Sigmoid colon (tissue), 7 donors: ENCODE results near the gene KNG1. TPM values are rescaled to one million over a fixed set of nuclear protein-coding genes. Genes with fewer than 3 reads are reported as not detected.

ENCODE experiments used
- DNase-seq: peaks from one replicate; pipeline ENCODE4 v3.0.0-alpha.2; 2019
- H3K27ac ChIP-seq, 4 donors: fragments of 200-600 bp; sonication (generic); one replicate each; pipeline ENCODE4 v1.5.1; 2016 to 2019; ENCODE audit warnings: mild to moderate bottlenecking in 1 of 4
- H3K27me3 ChIP-seq, 3 donors: fragments of 200-600 bp; sonication (generic); one replicate each; pipeline ENCODE4 v1.5.1; 2019; ENCODE audit warnings: mild to moderate bottlenecking in 1 of 3
- H3K36me3 ChIP-seq, 4 donors: fragments of 200-600 bp; sonication (generic); one replicate each; pipeline ENCODE4 v1.5.1; 2016 to 2019
- H3K4me1 ChIP-seq, 4 donors: fragments of 200-600 bp; sonication (generic); one replicate each; pipeline ENCODE4 v1.5.1; 2017 to 2019
- H3K4me3 ChIP-seq, 4 donors: fragments of 200-600 bp; sonication (generic); one replicate each; pipeline ENCODE4 v1.5.1; 2017 to 2019; ENCODE audit warnings: mild to moderate bottlenecking in 2 of 4, moderate library complexity in 1 of 4
- H3K9me3 ChIP-seq, 4 donors: fragments of 200-600 bp in 3 of 4; sonication (generic) in 3 of 4; one replicate each; pipeline versions ENCODE4 v1.5.1 to v1.6.1; 2013 to 2019
- CTCF ChIP-seq, 4 experiments: fragments of 450-650 bp in 3 of 4; fragments of 200-600 bp in 1 of 4; IDR thresholded peaks; one replicate each; pipeline ENCODE4 v1.5.1; 2016 to 2019; ENCODE audit warnings: antibody characterized with exemption in 4 of 4, mild to moderate bottlenecking in 3 of 4, moderate library complexity in 2 of 4
- EP300 ChIP-seq, 4 donors: sonication (generic); formaldehyde crosslinking; IDR thresholded peaks; one replicate each; pipeline ENCODE4 v1.6.1; 2017; ENCODE audit warnings: antibody characterized with exemption in 4 of 4
- POLR2A ChIP-seq, 2 donors: fragments of 450-650 bp; IDR thresholded peaks; one replicate each; pipeline ENCODE4 v1.6.1; 2016; ENCODE audit warnings: antibody characterized with exemption in 2 of 2, mild to moderate bottlenecking in 2 of 2, moderate library complexity in 2 of 2
- POLR2AphosphoS5 ChIP-seq, 4 donors: sonication (generic); formaldehyde crosslinking; IDR thresholded peaks; one replicate each; pipeline ENCODE4 v1.6.1; 2017; ENCODE audit warnings: antibody characterized with exemption in 4 of 4
- WGBS, 2 donors: extraction: QIAGEN DNeasy Blood & Tissue Kit; methylation state at CpG; one replicate each; pipeline ENCODE4 v1.1.7; 2013; 5-methylcytosine and 5-hydroxymethylcytosine counted together
- intact Hi-C: fragments of 100-400 bp; cut with DNase I; formaldehyde crosslinking; loops from one replicate; pipeline ENCODE4 v1.15.1; 2023
- polyA plus RNA-seq, 3 donors: library from polyadenylated mRNA; stranded (reverse); fragments of 200-250 nt; gene quantifications; one replicate each; pipeline ENCODE4 v1.2.3, GENCODE V29; 2013
- total RNA-seq, 4 donors: library from RNA; depleted of rRNA; stranded (reverse); fragments of >200 nt; gene quantifications; one replicate each; pipeline ENCODE4 v1.1.0, GENCODE V29; 2016
- donor health status: healthy with polysubstance abuse.
- donor health status: Bipolar disorder and iron deficiency.
- donor health status: healthy.

KNG1 gene
- total and polyA plus RNA-seq, 7 donors = 0.35 to 1.2 TPM; not detected in 5

GRCh38 chr3:186787642-186788481, 70.7 kb downstream of the KNG1 start:
- 58 to 73% methylated on average over 15 of the region's 15 CpGs for WGBS, 2 donors
- no peak for TF ChIP-seq EP300 (IDR thresholded peaks at IDR 0.05)
- TF ChIP-seq POLR2A (IDR thresholded peaks at IDR 0.05) = no peak
- no peak for TF ChIP-seq CTCF (IDR thresholded peaks at IDR 0.05)
- no peak for TF ChIP-seq POLR2AphosphoS5 (IDR thresholded peaks at IDR 0.05)
- Histone ChIP-seq H3K36me3 (peaks cover 28 to 78% (median 51%) of the 10 kb centered on the region in 4 donors), H3K27me3 (no peaks in the 10 kb centered on the region), H3K27ac (peak overlapping the region in 1 of 4 donors; percentile 5), H3K4me3 (no peak overlapping the region), H3K9me3 (no peaks in the 10 kb centered on the region), H3K4me1 (peaks cover 0 to 49% (median 41%) of the 10 kb centered on the region in 4 donors)
- intact Hi-C loops = no loop called here
- DNase-seq = no peak

GRCh38 chr3:186788482-186789370, 71.6 kb downstream of the KNG1 start:
- no peak overlapping the region for H3K27ac ChIP-seq

GRCh38 chr3:186789554-186790260, 72.5 kb downstream of the KNG1 start:
- intact Hi-C loops = no loop called here
- no peak for DNase-seq
- H3K27me3 ChIP-seq = no peaks in the 10 kb centered on the region
- H3K27ac ChIP-seq = no peak overlapping the region
- 40 to 52% methylated on average over 4 of the region's 4 CpGs for WGBS, 2 donors
- TF ChIP-seq POLR2AphosphoS5 (IDR thresholded peaks at IDR 0.05) = no peak
- no peak for TF ChIP-seq EP300 (IDR thresholded peaks at IDR 0.05)
- no peak for TF ChIP-seq POLR2A (IDR thresholded peaks at IDR 0.05)
- no peak for TF ChIP-seq CTCF (IDR thresholded peaks at IDR 0.05)
- peaks cover 28 to 91% (median 49%) of the 10 kb centered on the region in 4 donors for H3K36me3 ChIP-seq
- H3K9me3 ChIP-seq = no peaks in the 10 kb centered on the region
- peaks cover 0 to 44% (median 40%) of the 10 kb centered on the region in 4 donors for H3K4me1 ChIP-seq
- no peak overlapping the region for H3K4me3 ChIP-seq

More at GRCh38 chr3:186788482-186789370, 71.6 kb downstream of the KNG1 start:
- no peak for DNase-seq
- Histone ChIP-seq H3K4me1 (peaks cover 0 to 49% (median 41%) of the 10 kb centered on the region in 4 donors), H3K27me3 (no peaks in the 10 kb centered on the region), H3K4me3 (no peak overlapping the region), H3K9me3 (no peaks in the 10 kb centered on the region), H3K36me3 (peaks cover 28 to 85% (median 51%) of the 10 kb centered on the region in 4 donors)
- peak in 1 of 4 donors; percentile 2 for TF ChIP-seq POLR2AphosphoS5 (IDR thresholded peaks at IDR 0.05)
- TF ChIP-seq POLR2A (IDR thresholded peaks at IDR 0.05) = no peak
- TF ChIP-seq EP300 (IDR thresholded peaks at IDR 0.05) = no peak
- TF ChIP-seq CTCF (IDR thresholded peaks at IDR 0.05) = no peak
- intact Hi-C loops = no loop called here
- 35 to 59% methylated on average over 13 of the region's 13 CpGs for WGBS, 2 donors

GRCh38 chr3:186790261-186790981, 73.3 kb downstream of the KNG1 start:
- Histone ChIP-seq H3K27ac (peak overlapping the region in 2 of 4 donors; percentile 4 to 15), H3K4me3 (no peak overlapping the region), H3K4me1 (peaks cover 0 to 36% (median 33%) of the 10 kb centered on the region in 4 donors), H3K27me3 (no peaks in the 10 kb centered on the region), H3K36me3 (peaks cover 21 to 86% (median 42%) of the 10 kb centered on the region in 4 donors), H3K9me3 (no peaks in the 10 kb centered on the region)
- WGBS, 2 donors = 68 to 77% methylated on average over 8 of the region's 8 CpGs
- intact Hi-C loops = no loop called here
- TF ChIP-seq EP300 (IDR thresholded peaks at IDR 0.05) (no peak), CTCF (IDR thresholded peaks at IDR 0.05) (no peak), POLR2AphosphoS5 (IDR thresholded peaks at IDR 0.05) (peak in 1 of 4 donors; percentile 9)
- DNase-seq = no peak
